Measurements from ENCODE around the gene GPC1.
A peak's percentile ranks its signal among the peaks of the same experiment; 100 is the strongest.

Gene GPC1

DNA sequence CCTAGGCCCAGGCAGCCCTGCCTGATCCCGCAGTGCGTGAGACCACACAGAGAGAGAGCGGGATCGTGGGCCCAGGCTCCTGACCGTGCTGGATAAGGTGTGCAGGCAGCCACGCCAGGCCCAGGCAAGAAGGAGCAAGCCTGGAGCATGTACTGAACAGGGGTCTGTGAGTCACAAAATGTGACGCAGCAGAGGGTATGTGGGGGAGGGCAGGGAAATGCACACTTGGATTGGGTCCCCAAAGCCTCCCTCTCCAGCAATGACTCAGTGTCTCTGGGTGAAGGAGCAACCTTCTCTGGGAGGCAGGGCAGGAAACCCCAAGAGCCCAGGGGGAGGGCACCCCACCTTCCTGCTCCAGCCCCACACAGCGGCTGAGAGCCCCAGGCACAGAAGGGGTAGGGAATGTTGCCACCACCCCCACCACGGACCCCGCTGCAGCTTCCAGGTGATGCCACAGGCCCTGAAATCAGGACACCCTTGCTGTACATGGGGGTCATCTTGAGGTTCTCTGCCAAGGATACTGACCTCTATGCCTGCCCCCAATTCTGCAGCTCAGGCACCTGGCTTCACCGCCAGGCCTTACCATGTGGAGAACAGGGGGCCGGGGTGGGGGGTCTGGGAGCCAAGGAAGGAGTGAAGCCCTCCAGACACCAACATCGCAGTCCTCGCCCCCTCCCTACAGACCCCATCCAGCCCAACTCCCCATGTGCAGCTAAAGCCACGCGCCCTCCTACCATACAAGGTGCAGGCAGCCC is 1.3 kb upstream of the GPC1 start:
- peak; percentile 4 for DNase-seq
- no peaks in the 10 kb centered on the region for H3K36me3 Mint-ChIP-seq (ENCODE audit: low read depth)
- no peaks in the 10 kb centered on the region for H3K9me3 Mint-ChIP-seq
- no peak overlapping the region for H3K27ac Mint-ChIP-seq
- H3K27me3 Mint-ChIP-seq (ENCODE audit: low read depth, poor library complexity) = peaks cover 20% of the 10 kb centered on the region
- H3K4me3 Mint-ChIP-seq = peak overlapping the region; percentile 86
- peaks cover 19% of the 10 kb centered on the region for H3K4me1 Mint-ChIP-seq
- no peak for TF ChIP-seq CTCF (IDR thresholded peaks at IDR 0.05)

- H3K27ac Mint-ChIP-seq = no peak overlapping the region
- peak overlapping the region; percentile 86 for H3K4me3 Mint-ChIP-seq
- H3K36me3 Mint-ChIP-seq (ENCODE audit: low read depth) = no peaks in the 10 kb centered on the region
- no peaks in the 10 kb centered on the region for H3K9me3 Mint-ChIP-seq
- TF ChIP-seq CTCF (IDR thresholded peaks at IDR 0.05) = no peak
- H3K27me3 Mint-ChIP-seq (ENCODE audit: low read depth, poor library complexity) = peaks cover 19% of the 10 kb centered on the region
- peaks cover 18% of the 10 kb centered on the region for H3K4me1 Mint-ChIP-seq
- DNase-seq = peak; percentile 96
Measured at GRCh38 chr2:240434728-240435456, 571 bp upstream of the GPC1 start.

DNA sequence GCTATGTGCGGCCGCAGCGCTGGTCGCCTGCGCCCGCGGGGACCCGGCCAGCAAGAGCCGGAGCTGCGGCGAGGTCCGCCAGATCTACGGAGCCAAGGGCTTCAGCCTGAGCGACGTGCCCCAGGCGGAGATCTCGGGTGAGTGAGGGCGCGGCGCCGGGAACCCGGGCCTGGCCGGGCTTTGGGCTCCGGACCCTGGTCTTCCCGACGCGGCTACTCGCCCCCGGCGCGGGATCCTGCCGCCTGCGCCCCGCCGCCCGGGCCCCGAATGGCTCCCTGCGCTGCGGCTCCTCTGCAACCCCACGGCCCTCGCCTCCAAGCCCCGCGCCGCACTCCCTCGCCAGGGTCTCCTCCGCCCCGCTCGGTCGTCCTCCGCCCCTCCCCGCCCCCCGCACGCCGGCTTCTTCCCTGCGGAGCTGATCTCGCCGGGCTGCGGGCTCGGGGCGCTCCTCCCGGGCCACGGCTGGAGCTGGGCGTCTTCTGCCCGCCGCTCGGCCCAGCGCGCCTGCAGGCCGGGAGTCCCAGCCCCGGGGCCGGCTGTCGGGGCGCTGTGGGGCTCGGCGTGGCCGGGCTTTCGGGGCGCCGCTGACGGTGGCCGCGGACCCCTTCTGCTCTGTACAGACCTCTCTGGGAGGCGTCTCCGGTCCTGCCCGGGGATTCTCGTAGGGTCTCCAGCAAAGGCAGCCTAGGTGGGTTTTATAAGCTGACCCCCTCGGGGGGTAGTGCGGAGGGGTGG is 652 bp downstream of the GPC1 start:
- Mint-ChIP-seq H3K9me3 (no peaks in the 10 kb centered on the region), H3K4me3 (peak overlapping the region; percentile 72), H3K27me3 (ENCODE audit: low read depth, poor library complexity) (peaks cover 19% of the 10 kb centered on the region), H3K4me1 (peaks cover 15% of the 10 kb centered on the region), H3K36me3 (ENCODE audit: low read depth) (no peaks in the 10 kb centered on the region), H3K27ac (no peak overlapping the region)
- TF ChIP-seq CTCF (IDR thresholded peaks at IDR 0.05) = no peak
- DNase-seq = peak; percentile 66

GRCh38 chr2:240436683-240437550 is 1.5 kb downstream of the GPC1 start:
- DNase-seq = peak; percentile 48

More at GRCh38 chr2:240436683-240437550, 1.5 kb downstream of the GPC1 start:
- Mint-ChIP-seq H3K4me1 (peaks cover 15% of the 10 kb centered on the region), H3K4me3 (peak overlapping the region; percentile 72), H3K27me3 (ENCODE audit: low read depth, poor library complexity) (peaks cover 19% of the 10 kb centered on the region), H3K27ac (no peak overlapping the region), H3K36me3 (ENCODE audit: low read depth) (no peaks in the 10 kb centered on the region), H3K9me3 (no peaks in the 10 kb centered on the region)
- no peak for TF ChIP-seq CTCF (IDR thresholded peaks at IDR 0.05)
